Caki2 (cell line): Measurements from ENCODE around the gene OR10J1. TPM values are rescaled to one million over a fixed set of nuclear protein-coding genes. Genes with fewer than 3 reads are reported as not detected.

Experiments
- DNase-seq: peaks from one replicate; pipeline ENCODE4 v3.0.0-alpha.2; 2015; ENCODE audit warnings: low read depth
- in situ Hi-C: cut with HindIII; loops from 2 replicates; pipeline ENCODE4 v1.10.0; 2016; ENCODE audit warnings: low sequenced_read_pairs, low pct_unique_long_range_greater_than_20kb, mixed read lengths
- total RNA-seq: library from RNA; depleted of rRNA; stranded (reverse); fragments of >200 nt; shearing (Covaris generic); gene quantifications from 2 replicates; pipeline ENCODE4 v1.2.3, GENCODE V29; 2014; ENCODE audit warnings: low replicate concordance; rRNA removed

The OR10J1 gene
- total RNA-seq, 1 experiment from 2014 or later: not detected

- in situ Hi-C loops: no loop called here
- no peak for DNase-seq
These were observed 33.8 kb downstream of the OR10J1 start for GRCh38 chr1:159473335-159473734.

- DNase-seq: no peak
- in situ Hi-C loops: no loop called here
These were observed 35.4 kb downstream of the OR10J1 start for GRCh38 chr1:159474926-159475325.

- in situ Hi-C loops: no loop called here
- no peak for DNase-seq
These were observed 44.0 kb downstream of the OR10J1 start for GRCh38 chr1:159483501-159483900.

Other genes starting within 250 kb of the OR10J1 start
- not detected in 2 replicates for gene ACKR1, start 234.8 kb upstream of the OR10J1 start, total RNA-seq
- gene FCER1A, start 137.4 kb upstream of the OR10J1 start, total RNA-seq: not detected in 2 replicates
- not detected in 2 replicates for gene OR10J4, start 7.5 kb upstream of the OR10J1 start, total RNA-seq
- gene OR10J5, start 96.3 kb downstream of the OR10J1 start, total RNA-seq: not detected in 2 replicates
- gene APCS, start 148.1 kb downstream of the OR10J1 start, total RNA-seq: not detected in 2 replicates